Measurements from ENCODE around the gene TRPT1.
"Not testable (repeated sequence)": the region's sequence is repeated elsewhere in the genome, so short reads cannot be mapped to it uniquely, and the experiment has no call there.

The TRPT1 gene

DNA sequence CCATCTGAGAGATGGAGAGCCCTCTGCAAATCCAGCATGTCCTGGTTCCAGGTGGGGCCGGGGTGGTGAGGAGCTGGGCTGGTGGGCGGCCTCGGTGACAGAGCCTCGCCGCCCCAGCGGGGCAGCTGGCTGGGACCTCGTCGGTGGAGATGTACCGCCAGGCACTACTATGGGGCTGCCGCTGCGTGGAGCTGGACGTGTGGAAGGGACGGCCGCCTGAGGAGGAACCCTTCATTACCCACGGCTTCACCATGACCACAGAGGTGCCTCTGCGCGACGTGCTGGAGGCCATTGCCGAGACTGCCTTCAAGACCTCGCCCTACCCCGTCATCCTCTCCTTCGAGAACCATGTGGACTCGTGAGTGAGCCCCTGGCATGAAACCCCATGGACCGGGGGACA, 32.4 kb upstream of the TRPT1 start:
- no peak for DNase-seq

DNA sequence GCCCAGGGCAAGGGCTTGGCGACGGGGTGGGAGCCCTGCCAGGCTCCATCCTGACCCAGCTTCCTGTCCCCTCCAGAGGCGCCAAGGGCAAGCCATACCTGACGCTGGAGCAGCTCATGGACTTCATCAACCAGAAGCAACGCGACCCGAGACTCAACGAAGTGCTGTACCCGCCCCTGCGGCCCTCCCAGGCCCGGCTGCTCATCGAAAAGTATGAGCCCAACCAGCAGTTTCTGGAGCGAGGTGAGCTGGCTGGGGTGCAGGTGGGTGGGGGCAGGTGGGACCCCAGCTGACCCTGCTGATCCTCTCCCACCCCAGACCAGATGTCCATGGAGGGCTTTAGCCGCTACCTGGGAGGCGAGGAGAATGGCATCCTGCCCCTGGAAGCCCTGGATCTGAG, 30.3 kb upstream of the TRPT1 start:
- DNase-seq = no peak

DNA sequence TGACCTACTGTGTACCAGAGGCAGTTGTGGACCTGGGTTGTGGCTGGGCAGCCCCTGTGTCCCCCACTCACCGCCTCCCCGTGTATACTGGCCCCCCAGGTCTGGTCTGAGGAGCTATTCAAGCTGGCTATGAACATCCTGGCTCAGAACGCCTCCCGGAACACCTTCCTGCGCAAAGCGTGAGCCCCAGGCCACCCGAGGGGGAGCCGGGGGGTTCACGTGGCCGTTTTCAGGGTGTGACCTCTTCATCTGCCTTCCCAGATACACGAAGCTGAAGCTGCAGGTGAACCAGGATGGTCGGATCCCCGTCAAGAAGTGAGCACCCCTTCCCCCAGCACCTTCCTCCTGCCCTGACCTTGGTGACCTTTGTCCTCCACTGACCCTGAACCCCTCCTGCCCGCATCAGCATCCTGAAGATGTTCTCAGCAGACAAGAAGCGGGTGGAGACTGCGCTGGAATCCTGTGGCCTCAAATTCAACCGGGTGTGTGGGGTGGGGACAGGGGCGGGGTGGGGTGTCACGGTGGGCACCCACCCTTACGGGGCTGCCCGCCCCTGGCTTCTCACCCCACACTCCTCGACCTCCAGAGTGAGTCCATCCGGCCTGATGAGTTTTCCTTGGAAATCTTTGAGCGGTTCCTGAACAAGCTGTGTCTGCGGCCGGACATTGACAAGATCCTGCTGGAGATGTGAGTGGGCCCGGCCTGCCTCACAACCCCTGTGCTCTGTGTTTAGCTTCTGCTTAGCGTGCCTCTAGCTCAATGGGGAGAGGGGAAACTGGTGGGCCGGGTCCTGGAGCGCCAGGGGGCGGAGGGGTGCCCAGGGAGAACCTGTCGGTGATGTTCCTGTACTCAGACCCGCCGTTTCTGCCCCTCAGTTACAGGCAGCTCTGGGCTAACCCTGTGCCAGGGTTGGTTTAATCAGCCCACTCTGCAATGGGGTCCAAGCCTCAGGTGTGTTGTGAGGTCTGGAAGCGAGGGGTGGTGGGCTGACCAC, 29.4 kb upstream of the TRPT1 start:
- DNase-seq = no peak

DNA sequence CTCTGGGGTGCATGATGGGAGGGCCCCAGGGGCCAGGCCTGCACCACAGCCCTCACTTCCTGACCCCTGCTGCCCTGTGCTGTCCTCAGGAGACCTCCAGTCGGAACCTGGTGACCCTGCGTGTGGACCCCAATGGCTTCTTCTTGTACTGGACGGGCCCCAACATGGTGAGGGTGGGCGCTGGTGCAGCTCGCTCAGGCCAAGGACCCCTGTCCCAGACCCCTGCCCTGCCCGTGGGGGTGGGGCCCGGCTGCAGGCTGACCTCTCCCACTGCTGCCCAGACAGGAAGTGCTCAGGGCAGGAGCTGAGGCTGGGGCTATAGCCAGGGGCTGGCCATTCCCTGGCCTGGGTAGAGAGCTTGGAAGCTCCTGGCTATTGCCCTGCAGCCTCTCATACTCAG, 28.3 kb upstream of the TRPT1 start:
- DNase-seq = no peak

DNA sequence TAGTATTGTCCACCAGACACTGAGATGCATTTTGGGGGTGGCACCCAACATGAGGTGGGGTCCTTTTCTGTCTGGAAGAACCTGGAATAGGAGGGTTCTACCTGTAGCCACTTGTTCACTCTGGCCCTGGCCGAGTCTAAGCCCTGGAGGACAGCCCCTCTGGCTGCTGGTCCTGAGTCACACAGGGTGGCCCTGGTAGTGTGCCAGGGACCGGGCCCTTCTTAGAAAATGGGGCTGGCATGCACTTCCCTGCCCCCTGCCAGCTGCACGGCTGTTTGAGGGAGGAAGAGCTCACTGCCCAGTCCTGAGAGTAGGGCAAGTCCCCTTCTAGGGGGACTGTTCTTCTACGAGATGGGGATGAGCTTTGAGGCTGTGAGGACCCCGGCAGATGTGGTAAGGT, 27.5 kb upstream of the TRPT1 start:
- no peak for DNase-seq

DNA sequence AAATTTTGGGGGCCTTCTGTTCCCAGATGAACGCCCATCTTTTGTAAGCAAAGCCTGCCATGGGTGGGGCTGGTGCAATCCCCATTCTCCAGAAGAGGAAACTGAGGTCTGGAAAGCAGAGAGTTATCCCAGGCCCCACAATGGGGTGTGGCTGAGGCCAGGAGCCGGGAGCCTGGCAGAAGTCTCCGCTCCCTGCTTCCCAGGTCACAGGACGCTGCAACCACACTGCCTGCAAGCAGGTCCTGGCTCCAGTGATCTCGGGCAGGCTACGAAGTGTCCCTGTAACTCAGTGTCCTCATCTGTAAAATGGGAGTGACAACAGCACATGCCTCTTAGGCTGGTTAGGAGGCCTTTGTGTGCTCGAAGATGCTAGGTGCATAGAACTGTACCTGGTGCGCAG, 27.1 kb upstream of the TRPT1 start:
- DNase-seq = no peak

DNA sequence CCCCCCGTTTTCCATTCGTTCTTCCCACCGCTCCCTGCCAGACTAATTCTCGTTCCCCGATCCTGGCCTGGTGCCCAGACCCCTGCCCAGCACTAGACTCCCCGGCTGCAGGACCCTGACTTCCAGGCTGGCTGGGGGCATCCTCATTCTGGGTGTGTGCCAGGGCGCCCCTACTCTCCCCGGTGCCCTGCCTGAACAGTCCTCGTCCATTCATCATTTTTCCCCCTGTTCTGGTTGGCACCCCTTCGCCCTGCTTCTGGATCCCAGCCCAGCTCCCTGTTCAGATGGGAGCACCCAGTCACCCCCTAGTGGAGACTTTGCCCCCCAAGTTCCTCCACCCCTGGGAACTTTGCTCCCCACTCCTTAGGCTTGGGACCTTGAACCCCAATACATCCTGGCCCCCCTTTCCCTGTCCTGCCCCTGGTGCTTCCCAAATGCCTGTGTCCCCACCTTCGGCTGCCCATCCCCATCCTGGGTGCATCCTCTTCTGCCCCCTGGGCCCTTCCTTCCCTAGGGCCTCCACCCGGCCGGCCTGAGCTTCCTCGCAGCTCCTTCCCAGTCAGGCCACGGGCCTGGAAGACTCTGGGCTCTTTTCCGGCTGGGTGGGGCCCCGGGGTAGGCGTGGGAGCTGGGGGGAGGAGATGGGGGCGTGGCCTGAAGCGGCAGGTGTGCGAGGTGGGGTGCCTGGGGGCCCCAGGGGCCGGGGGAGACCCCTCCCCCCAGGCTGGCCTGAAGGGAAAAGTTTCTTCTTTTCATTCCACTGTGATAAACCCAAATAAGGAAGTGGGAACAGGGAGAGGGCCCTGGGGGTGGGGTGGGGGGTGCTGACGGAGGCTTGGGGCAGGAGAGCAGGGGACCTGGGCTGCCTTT, 26.3 kb upstream of the TRPT1 start:
- no peak for DNase-seq

DNA sequence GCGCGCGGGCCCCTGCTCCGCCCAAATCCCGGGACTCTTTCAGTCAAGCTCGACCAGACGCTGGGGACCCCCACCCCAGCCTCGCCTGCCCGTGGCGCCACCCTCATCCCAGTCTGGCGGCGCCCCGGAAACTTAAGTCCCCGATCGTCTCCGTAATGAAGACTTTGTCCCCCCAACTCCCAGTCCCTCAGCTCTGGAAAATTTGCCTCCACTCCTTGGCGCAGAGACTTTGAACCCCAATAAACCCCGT, 25.7 kb upstream of the TRPT1 start:
- no peak for DNase-seq

DNA sequence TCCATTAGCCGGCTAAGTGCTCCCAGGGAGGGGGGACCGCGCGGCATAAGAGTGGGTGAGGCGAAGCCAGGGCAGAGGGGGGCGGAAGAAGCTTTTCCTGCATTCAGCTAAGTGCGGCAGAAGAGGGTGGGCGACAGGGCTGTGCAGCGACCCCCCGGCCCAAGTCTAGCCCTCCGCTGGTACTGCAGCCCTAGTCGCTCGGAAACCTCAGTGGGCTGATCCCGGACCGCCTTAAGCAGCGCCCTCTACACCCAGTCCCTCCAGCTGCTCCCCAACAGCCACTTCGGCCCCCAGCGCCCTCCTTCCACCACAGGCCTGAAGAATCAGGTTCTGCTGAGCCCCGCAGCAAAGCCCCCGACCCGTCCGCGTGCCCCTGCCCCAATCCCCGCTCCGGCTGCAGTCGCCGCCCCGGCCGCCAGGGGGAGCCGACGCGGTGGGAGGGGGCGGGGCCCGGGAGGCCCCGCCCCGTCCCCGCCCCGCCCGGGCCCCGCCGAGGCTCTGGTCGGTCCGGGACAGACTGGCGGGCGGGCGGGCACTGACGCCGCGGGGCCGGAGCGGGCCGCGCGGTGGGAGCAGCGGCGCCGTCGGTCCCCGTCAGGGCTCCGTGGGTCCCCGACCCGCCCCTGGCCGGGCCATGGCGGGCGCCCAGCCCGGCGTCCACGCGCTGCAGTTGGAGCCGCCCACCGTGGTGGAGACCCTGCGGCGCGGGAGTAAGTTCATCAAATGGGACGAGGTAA, 25.2 kb upstream of the TRPT1 start, which contains the start of gene PLCB3:
PLCB3 (plus strand) TSS at position 515 of the 737 bp plus-strand sequence; CDS start at position 635, 120 bp downstream.
- peak; percentile 63 to 70 for DNase-seq

DNA sequence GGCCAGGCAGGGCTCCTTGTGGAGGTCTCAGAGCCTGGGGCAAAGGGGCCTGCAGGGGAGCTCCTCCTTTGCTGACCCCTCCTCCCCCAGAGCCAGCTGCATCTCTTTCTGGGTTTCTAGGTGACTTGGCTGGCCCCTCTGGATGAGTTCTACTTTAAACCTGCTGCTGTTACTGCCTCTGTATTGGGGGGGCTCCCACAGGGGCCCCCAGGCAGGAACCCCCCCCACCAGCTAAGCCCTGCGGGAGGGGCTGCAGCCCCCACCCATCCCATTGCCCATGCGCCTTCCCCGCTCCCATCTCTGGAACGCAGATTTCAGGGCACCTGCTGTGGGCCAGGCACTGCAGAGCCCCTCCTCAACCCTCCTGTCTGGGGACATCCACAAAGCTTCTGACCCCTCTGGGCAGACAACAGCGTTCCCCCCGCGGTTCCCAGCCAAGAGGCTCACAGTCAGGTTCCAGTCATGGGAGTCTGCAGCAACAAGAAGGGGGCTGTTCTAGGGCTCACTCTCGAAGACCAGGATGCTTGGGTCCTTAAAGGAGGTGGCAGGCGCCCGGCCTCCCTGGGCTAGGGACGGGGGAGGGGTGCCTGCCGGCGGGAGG, 24.5 kb upstream of the TRPT1 start:
- no peak for DNase-seq

DNA sequence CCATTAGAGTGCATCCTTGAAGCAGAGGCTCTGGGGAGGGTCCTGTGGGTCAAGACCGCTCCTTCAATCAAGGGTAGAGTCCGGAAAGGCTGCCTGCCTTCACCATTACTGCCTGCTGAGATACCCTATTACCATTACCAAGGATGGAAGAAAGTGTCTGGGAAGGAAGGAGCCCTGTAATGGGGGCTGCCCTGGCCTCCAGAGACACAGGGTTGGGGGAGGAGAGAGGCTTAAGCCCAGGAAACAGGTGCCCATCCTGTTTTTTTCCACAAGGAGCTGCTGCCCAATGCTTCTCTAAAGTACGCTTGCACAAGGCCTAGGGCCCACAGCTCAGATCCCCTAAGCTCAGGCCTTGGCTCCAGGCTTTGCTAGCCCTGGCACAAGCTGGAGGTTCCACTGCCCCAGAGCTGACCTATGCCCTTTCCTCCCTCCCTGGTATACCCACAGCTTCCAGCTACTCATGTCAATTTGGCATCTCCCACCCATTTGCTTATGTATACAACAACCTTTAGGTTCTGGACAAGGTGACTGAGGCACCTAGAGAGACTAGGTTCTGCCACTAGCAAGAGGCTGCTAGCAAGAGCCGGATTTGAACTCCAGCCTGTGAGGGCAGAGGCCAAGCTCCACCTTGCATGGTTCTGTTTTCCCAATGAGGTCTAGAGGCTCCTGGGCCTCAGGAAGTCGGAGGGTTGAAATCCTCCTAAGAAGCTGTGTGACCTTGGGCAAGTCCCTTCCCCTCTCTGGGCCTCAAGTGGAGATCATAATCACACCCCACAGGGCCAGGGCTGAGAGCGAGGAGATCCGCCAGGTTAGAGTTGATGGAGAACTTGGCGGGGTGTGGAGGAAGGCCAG, 23.8 kb upstream of the TRPT1 start:
- DNase-seq = no peak

DNA sequence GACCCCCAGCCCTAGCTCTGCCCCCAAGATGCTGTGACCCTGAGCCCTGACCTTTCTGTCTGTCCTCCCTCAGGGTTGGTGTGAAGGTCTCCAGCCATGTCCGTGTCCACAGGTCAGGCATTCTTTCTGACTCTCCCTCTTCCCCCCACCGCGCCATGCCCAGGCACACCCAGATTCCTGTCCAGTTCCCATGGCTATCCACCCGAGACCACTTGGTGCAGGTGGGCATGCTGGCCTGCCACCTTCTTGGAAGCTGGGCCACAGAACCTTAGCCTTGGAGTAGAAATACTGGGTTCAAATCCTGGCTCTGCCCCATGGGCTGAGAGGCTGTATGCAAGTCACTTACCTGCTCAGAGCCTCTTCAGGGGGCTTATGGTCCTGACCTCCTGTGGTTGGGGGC, 23.1 kb upstream of the TRPT1 start:
- DNase-seq = no peak

DNA sequence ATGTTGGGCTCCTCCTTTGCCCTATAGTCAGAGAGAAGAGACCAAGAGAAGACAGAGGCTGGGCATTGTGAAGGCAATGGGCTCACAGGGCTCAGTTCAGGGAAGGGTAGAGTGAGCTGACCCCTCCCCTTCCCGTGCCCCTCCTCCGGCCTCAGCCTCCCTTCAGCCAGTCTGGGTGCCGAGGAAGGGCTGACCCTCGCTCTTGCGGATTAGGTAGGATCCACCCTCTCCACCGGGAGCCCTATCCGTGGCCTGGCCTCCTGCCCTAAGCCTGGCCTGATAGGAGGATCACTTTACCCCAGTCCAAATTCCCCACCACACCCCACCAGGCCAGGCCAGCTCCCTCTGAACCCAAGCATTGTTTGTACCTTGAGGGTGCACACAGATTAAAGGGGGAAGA, 22.6 kb upstream of the TRPT1 start:
- DNase-seq = no peak

DNA sequence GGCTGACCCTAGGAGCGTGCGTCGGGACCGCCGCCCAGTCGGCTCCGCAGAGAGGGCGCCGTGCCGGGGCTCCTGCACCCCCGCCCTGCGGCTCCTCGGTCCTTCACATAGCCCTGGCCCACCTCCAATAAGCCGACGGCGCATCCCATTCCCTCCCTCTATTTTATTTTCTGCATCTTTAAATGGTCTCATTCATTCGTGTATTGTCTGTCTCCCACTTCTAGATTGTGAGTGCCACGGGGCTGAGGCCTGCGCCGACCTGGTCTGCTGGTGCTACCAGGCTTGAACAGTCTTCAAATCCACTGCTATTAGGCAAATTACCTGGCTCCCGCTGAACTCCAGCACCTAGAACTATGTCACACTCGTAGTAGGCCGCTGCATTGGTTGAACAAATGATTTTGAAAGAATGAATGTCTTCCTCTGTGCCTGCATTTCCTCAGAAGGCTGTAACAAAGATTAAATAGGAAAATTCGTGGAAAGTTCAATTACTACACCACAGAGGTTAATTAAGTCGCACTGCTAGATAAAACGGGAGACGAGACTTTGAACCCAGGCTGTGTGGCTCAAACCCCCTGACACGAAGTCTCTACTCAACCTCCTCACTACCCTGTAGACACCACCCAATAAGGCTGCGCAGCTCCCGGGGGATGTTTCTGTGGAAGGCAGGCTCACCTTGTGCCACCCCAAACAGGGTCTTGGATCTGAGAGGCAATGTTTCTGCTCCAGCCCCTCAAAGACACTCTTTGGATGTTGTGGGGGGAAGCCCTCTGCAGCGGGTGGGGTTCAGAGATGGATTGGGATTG, 21.9 kb upstream of the TRPT1 start:
- DNase-seq = no peak

DNA sequence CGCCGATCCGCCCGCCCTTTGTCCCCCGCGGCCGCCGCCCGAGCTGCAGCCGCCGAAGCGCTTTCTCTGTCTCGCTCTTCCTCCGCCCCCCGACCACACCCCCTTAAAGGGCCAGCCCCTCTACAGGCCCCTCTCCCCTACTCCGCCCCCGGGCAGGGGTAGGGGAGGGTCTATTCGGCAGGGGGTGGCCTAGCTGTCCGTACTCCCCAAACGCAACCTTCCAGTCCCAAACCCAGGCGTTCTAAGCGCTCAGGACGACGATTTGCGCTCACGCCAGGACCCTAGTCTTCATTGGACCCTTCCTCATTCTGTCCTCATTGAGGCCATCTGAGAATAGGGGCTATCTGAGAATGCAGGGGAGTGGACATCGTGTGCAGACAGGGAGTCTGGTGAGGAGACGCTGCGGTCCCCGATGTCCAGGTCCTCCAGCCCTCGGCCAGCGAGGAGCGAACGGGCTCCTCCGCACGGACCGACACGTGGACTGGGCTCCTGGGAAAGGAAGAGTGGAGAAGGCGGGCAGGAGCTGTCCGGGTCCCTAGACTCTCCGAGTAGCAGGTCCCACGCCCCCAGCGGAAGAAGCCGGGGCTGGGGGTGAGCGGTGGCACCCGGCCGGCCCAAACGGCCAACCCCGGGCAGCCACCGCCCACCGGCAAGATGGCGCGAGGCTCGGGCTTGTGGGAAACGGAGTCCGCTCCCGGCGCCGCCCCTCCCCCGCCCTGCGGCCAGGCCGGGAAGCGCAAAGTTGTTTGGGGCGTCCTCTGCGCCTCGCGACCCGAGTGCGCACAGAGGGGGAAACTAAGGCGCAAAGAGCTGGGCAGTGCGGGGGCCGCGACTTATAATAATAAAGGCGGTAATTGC, 21.1 kb upstream of the TRPT1 start, which contains the start of gene PPP1R14B:
PPP1R14B (minus strand) TSS at position 73 of the 858 bp plus-strand sequence. CDS start 270 bp downstream, outside the sequence.
- DNase-seq = peak; percentile 81 to 82

DNA sequence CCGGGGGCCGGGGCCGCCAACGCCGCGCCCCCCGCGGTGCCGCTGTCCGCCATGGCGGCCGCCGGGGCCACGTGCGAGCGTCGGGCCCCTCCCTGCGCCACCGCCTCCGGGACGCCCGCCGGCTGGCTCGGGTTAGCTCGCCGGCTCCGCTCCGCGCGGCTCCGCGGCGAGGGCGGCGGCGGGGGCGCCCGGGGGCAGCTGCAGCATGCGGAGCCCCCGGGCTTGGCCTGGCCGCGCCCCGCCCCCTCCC, 20.6 kb upstream of the TRPT1 start:
- not testable (repeated sequence) for DNase-seq

DNA sequence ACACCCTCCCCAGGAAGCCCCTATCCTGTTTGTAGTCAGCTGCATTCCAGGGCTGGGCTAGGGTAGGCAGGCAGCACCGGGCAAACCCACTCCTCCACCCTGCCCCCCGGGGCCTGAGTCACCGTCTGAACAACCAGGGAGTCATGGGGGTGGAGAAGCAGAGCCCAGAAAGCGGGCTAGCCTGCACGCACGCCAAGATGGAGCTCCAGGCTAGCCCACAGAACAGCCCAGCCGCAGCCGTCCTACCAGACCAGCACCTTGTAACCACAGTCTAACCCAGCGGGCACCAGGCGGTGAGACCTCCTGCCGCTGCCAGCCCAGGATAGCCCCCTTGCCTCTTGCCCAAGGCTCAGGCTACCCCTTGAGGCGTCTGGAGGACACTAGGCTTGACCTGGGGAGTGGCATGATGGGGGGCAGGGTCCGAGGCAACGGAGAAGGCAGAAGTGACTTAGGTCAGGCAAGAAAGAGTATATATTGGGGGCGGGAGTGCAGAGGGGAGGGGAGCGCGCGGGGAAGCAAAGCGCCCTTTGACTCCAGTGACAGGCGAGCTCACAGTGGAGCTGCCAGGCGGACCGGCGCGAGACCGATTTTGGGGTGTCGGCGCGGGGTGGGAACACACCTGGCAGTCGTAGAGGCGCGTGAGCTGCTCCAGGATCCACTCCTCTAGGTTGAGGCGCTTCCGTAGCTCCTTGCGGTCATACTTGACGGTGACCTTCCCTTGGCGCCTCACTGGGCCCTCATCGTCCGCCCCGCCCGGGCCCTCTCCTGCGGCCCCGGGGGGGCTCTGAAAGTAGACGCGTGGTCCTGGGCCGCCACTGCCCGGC, 20.0 kb upstream of the TRPT1 start:
- peak; percentile 66 to 79 for DNase-seq

DNA sequence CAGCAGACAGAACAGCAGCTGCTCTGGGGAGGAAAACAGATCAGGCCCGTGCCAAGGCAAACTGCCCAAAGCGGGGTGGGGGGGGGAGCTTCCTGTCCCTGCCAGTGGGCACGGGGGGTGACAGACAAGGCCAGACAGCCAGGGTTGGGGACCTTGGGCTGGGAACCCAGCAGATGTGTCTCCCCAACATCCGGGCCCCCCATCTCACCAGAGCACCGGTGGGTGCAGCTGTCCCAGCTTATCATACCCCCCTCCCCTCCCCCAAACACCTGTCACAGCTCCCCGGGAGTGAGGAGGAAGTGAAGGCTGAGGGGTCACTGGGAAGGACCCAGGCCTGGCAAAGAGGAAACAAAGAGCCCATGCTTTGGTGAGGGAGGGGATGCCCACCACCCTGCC, 19.4 kb upstream of the TRPT1 start:
- DNase-seq = peak; percentile 55 to 64

DNA sequence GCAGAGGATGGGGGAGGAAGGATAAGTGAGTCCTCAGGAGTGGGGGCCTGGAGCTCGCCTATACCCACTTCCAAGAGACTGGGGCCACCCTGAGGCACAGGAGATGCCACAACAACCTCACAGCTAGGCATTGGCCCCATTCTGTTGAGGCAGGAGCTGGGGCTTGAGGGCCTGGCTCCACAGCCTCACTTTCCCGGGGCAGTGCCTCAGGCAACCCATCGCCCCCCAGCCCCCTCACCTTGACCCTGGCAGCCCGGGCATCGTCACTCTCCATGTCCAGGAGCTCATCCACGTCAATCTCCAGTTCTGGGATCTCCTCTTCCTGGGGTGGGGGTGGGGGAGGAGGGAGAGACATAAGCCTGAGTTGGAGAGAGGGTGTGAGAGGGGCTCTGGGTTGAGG, 19.0 kb upstream of the TRPT1 start:
- DNase-seq = no peak

Data from CD4-positive, alpha-beta T cell treated with Interleukin-1 beta for 1 hour (primary cell).